ENCODE measurements around the gene POMC. TPM values are rescaled to one million over a fixed set of nuclear protein-coding genes. Genes with fewer than 3 reads are reported as not detected.
A peak's percentile ranks its signal among the peaks of the same experiment; 100 is the strongest.

Gene POMC
- total and polyA plus RNA-seq, 2 of the 8 experiments (the other 6 are each of a cell fraction or from before 2014, with no cell fraction given): 1.7 to 4.7 TPM

DNA sequence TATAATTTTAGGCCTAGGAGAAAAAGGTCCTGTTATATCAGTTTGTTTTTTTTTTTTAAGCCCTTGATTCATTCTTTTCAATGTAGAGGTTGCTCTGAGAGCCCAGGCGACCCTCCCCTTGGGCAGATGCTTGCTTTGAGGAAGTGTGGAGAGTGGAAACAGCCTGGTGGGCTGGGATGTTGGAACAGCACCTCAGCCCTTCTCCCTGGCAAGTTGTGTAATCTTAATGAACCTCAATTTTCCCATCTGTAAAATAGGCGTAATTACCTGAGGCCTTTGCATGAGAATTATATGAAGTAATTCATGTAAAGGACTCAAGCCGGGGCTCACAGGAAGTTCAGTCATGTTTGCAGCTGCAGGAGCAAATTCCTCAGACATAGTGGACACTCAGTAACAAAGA is 49.7 kb upstream of the POMC start:
- Histone ChIP-seq H2BK120ac (replicated peaks; ENCODE audit: low read depth, low read length) (no peak overlapping the region), H3K36me3 (ENCODE audit: control insufficient read depth in 2 of 4, insufficient read depth in 4 of 4, low read length in 3 of 4) (no peaks in the 10 kb centered on the region), H2AFZ (ENCODE audit: low read length) (no peak overlapping the region), H2BK20ac (ENCODE audit: low read length) (no peak overlapping the region), H3K14ac (ENCODE audit: insufficient read length) (no peak overlapping the region), H3K27ac (ENCODE audit: low read depth, low read length) (no peak overlapping the region), H3K4me2 (ENCODE audit: insufficient read depth in 1 of 2, low read depth in 2 of 2, low read length in 2 of 2) (no peak overlapping the region), H3K27me3 (replicated peaks in 1 of 4; ENCODE audit: control insufficient read depth in 3 of 4, extremely low read depth in 1 of 4, insufficient read depth in 3 of 4, low read length in 3 of 4) (no peaks in the 10 kb centered on the region), H3K9ac (replicated peaks in 1 of 4; ENCODE audit: extremely low read depth in 1 of 4, low read depth in 3 of 4, low read length in 3 of 4) (no peak overlapping the region), H2AK5ac (ENCODE audit: low read depth, low read length) (no peak overlapping the region), H3K4me3 (ENCODE audit: extremely low read depth in 1 of 4, insufficient read depth in 2 of 4, low read depth in 3 of 4, low read length in 4 of 4) (no peak overlapping the region), H4K20me1 (replicated peaks in 1 of 2; ENCODE audit: control insufficient read depth in 1 of 2, insufficient read depth in 2 of 2, low read length in 2 of 2) (peaks cover 0 to 1% of the 10 kb centered on the region in 2 experiments), H3K79me2 (ENCODE audit: control insufficient read depth in 1 of 2, insufficient read depth in 2 of 2, low read length in 2 of 2) (no peaks in the 10 kb centered on the region), H2BK12ac (ENCODE audit: low read depth, low read length) (no peak overlapping the region), H4K91ac (replicated peaks; ENCODE audit: insufficient read length, low read length) (no peak overlapping the region), H3K4me1 (replicated peaks in 1 of 4; ENCODE audit: control insufficient read depth in 3 of 4, insufficient read depth in 4 of 4, low read length in 3 of 4) (peaks cover 0 to 4% (median 2%) of the 10 kb centered on the region in 4 experiments; a peak in 3 of 7 replicates), H3K9me3 (ENCODE audit: insufficient read depth in 2 of 2, low read depth in 1 of 2, low read length in 1 of 2) (no peaks in the 10 kb centered on the region), H3K23me2 (ENCODE audit: low read depth, low read length) (peaks cover 3% of the 10 kb centered on the region), H4K8ac (ENCODE audit: extremely low read depth, insufficient read depth, low read length) (no peak overlapping the region), H2BK5ac (ENCODE audit: low read depth, low read length) (no peak overlapping the region), H3K79me1 (ENCODE audit: low read depth, low read length) (no peaks in the 10 kb centered on the region), H3K23ac (ENCODE audit: insufficient read length) (no peak overlapping the region), H3K56ac (replicated peaks; ENCODE audit: insufficient read length, low read depth, low read length) (no peak overlapping the region), H3K18ac (ENCODE audit: extremely low read depth, low read length) (no peak overlapping the region), H4K5ac (ENCODE audit: insufficient read length, low read depth, low read length) (no peak overlapping the region), H2BK15ac (ENCODE audit: low read length) (no peak overlapping the region), H3K4ac (replicated peaks; ENCODE audit: insufficient read length, low read depth, low read length) (no peak overlapping the region)
- 88% methylated on average over 3 of the region's 3 CpGs; no CpG with 5 or more reads in 1 of the 2 experiments for WGBS, 2 experiments (ENCODE audit: extremely low coverage in 1 of 2, insufficient coverage in 1 of 2, insufficient read length in 1 of 2, insufficient replicate concordance in 2 of 2, low coverage in 1 of 2, low lambda C conversion rate in 2 of 2, missing lambda C conversion rate in 1 of 2)
- TF ChIP-seq KDM1A (IDR thresholded peaks at IDR 0.05; ENCODE audit: borderline replicate concordance, low read length) (peak; percentile 73), TEAD4 (IDR thresholded peaks at IDR 0.05; ENCODE audit: low read depth, low read length) (no peak)
- CTCF ChIA-PET (ENCODE audit: partially characterized antibody): interaction anchor here (0.9 to 5.2 kb wide), 2 partner anchors 10 to 389 kb away, joined by 3 to 34 read pairs; no protein-coding TSS in a partner anchor
- DNase-seq (ENCODE audit: low read depth in 1 of 2, low spot score in 2 of 2) (no peak), FAIRE-seq (no peak)
- POLR2A ChIA-PET (ENCODE audit: partially characterized antibody): interaction anchor here (2.0 to 5.8 kb wide), 2 partner anchors 13 to 32 kb away, joined by 4 to 44 read pairs; no protein-coding TSS in a partner anchor
